HG02763 (cell line): ENCODE results near the gene HAPSTR1.
"Not testable (repeated sequence)": the region's sequence is repeated elsewhere in the genome, so short reads cannot be mapped to it uniquely, and the experiment has no call there.

Experiments
- ATAC-seq: cut with Tn5 transposase; IDR thresholded peaks from one replicate; pipeline ENCODE4 v1.9.1; 2021; ENCODE audit warnings: mild to moderate bottlenecking, moderate library complexity; ENCODE audit not compliant: unreplicated experiment

The HAPSTR1 gene

GRCh38 chr16:9070254-9070653 lies 21.2 kb upstream of the HAPSTR1 start:
- no peak for ATAC-seq

GRCh38 chr16:9071377-9071776 lies 20.1 kb upstream of the HAPSTR1 start:
- no peak for ATAC-seq

- ATAC-seq: peak; percentile 49
Measured at GRCh38 chr16:9072806-9073341, 18.6 kb upstream of the HAPSTR1 start.

DNA sequence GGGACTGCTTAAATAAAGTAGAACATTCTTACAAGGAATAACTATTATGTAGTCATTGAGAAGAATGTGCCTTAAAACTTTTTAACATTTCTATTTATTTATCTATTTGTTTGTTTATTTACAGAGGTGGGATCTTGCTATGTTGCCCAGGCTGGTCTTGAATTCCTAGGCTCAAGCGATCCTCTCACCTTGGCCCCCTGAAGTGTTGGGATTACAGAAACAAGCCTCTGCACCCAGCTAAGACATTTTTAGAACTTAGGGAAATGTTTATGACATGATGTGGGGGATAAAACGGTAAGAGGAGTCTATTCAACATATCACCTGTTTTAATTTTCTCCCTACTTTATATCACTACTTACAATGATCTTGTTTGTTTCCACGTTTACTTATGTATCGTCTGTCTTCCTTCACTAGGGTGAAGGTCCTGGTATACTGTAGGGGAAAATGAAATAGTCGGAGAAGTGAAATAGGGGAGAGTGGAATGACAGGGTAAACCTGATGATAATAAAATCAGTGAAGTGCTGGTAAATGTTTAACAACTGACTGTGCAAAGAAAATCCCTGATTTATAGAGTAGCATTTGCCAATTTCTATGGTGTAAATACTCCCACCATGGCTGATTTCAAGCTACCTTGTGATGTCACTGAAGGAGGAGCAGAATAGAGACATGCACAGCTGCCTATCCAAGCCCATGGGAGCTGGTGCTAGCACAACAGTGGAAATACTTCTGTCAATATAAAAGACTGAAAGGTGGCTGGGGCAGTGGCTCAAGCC lies 16.0 kb upstream of the HAPSTR1 start:
- no peak for ATAC-seq

GRCh38 chr16:9077091-9077809 lies 14.2 kb upstream of the HAPSTR1 start:
- ATAC-seq: no peak

DNA sequence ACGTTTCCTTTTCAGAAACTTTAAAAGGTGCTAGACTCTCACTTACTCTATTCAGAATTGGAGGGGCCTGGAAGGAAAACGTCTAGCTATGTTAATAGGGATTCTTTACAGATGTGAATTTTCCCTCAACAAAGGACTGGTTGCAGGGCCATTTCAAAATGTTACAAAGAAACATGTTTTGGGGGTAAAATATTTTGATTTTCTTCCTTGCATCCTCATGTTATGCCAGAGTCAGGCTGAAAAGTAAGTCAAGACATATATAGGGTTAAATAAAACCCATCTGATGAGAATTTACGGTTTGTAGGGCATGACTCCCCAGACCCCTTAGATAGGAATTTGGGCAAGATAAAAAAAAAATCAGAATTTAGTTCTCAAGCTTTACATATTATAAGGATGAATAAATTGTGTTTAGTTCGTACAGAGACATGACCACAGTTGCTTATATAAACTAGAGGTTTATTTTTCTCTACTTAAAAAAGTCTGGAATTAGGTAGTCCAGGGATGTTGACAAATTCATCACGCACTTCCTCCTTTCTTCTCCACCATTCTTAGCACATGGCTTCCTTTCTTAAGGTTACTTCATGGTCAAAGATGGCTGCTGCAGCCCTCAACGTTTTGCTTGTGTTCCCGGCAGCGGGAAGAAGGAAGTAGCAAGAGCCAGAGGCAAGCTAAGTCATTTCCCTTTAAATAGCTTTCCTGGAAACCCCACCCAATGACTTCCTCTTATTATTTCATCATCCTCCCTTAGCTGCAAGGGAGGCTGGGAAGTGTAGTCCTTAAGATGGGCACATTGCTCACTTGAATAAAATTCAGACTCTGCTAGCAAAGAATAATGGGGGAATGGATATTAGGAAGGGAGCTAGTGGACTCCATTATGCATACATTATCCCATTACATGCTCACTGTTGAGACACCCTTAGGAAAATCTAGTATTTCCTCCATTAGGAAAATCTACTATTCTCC lies 12.7 kb upstream of the HAPSTR1 start:
- ATAC-seq: peak; percentile 52

DNA sequence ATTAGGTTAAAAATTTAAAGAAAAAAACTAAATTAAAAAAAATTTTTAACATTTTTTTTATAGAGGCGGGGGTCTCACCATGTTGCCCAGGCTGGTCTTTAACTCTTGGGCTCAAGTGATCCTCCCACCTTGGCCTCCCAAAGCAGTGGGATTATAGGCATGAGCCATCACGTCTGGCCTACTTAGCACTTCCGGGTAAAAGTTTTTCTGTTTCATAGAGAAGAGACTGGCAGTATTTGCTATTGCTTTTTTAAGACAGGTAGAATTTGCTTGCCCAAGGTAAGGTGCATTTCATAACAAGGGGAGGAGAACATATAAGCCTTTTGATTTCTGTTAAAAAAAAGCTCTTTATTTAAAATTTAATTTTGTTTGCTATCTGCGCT lies 12.0 kb upstream of the HAPSTR1 start:
- ATAC-seq: no peak

DNA sequence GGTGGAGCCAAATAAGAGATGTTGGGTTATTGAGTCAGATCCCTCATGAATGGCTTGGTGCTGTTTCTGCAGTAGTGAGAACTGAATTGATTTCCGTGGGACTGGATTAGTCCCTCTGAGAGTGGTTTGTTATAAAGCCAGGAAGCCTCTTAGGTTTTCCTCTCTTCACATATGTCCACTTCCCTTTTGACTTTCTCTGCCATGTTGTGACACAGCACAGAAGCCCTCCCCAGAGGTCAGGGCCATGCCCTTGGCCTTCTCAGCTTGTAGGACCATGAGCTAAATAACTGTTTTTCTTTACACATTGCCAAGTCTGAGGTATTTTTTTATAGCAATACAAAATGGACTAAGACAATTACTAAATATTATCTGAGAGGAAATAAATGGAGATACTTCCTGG lies 10.3 kb upstream of the HAPSTR1 start:
- ATAC-seq: no peak

GRCh38 chr16:9081843-9082242 lies 9.6 kb upstream of the HAPSTR1 start:
- ATAC-seq: no peak

GRCh38 chr16:9082422-9082821 lies 9.0 kb upstream of the HAPSTR1 start:
- no peak for ATAC-seq

DNA sequence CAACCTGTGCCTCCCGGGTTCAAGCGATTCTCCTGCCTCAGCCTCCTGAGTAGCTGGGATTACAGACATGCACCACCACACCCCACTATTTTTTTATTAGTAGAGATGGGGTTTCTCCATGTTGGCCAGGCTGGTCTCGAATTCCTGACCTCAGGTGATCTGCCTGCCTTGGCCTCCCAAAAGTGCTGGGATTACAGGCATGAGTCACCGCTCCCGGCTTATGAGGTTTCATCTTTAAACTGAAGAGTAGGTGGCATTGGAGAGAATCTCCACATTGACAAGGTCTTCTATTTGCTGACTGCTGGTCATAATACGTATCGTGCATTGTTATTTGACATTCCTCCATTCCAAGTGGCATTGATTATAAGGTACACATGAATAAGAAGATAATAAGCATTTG lies 3.7 kb upstream of the HAPSTR1 start:
- not testable (repeated sequence) for ATAC-seq

DNA sequence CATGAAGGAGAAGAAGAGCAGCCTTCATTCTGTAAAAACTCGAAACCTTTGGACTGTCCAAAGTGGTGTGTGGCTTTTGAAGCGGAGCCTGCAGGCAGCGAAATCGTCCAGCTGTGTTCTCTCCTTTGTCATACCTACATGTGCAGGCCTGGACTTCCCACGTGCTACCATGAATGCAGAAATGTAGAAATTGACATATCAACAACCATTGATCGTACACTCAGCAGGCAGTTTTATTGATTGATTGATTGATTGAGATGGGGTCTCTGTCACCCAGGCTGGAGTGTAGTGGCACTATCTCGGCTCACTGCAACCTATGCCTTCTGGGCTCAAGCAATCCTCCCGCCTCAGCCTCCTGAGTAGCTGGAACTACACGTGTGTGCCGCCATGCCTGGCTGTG lies 2.6 kb upstream of the HAPSTR1 start:
- no peak for ATAC-seq

DNA sequence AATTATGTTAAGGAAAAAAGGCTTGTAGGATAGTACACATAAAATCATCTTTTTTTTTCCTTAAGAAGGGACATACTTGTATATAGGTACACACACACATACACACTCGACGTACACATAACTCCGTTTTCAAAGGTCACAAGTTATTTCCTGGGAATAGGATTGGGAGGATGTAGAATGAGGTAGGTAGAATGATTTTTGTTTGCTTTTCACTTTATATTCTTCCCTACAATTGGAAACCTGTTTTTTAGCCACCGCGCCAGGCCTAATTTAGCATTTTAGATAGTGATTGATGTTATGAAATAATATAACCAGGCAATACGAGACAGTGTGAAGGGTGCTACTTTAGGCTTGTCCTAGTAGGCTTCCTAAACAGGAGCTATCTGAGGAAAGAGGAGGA lies 1.8 kb upstream of the HAPSTR1 start:
- no peak for ATAC-seq

DNA sequence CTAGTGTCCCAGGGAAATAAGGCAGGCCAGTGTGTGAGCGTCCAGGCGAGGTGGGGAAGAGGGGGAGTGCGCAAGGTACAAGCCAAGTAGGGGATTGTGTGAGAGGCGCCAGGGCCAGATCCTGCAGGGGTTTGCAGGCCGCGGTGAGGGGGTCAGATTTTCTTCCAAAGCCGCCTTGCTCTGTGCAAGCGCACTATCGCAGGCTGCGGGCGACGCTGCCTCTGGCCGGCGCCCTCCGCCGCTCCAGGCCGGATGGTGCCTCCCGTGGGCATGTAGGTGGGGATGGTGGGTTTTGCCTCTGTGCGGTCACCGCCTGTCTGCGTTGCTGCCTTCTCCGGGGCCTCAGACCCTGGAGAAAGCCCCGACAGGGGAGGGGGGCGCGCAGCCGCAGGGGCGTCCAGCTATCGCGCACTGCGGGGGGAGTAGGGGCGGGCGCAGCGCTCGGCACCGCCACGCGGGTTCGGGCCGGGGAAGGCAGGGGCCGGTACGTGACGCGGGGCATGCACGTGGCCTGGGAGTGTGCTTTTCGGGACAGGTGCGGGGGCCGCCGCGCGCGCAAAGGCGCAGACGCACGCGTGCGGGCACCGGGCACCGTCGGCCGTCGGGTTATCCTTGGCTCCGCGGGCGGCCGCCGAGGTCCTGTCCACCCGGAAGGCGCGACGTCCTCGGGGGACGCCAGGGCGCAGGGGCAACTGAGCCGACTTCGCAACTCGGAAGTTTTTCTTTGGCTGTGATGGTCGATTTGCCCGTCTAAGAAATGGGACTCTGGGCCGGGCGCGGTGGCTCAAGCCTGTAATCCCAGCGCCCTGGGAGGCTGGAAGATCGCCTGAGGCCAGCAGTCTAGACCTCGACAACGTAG lies 1.1 kb upstream of the HAPSTR1 start:
- no peak for ATAC-seq

DNA sequence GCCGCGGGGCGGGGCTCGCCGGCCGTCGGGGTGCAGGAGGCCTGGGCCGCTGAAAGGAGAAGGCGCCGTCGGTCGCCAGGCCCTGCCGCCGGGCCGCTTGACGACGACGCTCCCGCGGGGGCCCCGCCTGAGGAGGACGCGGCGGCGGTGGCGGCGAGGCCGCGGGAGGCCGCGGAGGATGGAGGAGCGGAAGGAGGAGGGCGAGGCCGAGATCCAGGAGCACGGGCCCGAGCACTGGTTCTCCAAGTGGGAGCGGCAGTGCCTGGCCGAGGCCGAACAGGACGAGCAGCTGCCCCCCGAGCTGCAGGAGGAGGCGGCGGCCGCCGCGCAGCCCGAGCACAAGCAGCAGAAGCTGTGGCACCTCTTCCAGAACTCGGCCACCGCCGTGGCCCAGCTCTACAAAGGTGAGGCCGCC lies 430 bp downstream of the HAPSTR1 start:
- peak; percentile 12 for ATAC-seq

- no peak for ATAC-seq
Measured at GRCh38 chr16:9092282-9092977, 986 bp downstream of the HAPSTR1 start.

DNA sequence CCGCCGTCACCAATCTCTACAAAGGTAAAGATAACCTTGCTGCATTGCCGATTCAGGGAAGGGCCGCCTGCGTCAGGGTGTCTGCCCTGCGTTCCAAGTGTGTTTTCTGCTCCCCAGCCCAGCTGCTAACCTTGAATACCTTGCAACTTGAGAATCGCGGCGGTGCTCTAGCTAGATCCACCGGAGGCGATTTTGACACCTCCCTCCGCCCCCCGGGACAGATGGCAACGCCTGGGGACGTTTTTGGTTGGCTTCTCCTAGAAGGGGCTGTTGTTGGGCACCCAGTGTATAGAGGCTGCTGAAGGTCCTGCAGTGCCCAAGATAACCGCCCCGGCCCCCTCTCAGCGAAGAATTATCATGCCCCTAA lies 1.5 kb downstream of the HAPSTR1 start:
- ATAC-seq: no peak

DNA sequence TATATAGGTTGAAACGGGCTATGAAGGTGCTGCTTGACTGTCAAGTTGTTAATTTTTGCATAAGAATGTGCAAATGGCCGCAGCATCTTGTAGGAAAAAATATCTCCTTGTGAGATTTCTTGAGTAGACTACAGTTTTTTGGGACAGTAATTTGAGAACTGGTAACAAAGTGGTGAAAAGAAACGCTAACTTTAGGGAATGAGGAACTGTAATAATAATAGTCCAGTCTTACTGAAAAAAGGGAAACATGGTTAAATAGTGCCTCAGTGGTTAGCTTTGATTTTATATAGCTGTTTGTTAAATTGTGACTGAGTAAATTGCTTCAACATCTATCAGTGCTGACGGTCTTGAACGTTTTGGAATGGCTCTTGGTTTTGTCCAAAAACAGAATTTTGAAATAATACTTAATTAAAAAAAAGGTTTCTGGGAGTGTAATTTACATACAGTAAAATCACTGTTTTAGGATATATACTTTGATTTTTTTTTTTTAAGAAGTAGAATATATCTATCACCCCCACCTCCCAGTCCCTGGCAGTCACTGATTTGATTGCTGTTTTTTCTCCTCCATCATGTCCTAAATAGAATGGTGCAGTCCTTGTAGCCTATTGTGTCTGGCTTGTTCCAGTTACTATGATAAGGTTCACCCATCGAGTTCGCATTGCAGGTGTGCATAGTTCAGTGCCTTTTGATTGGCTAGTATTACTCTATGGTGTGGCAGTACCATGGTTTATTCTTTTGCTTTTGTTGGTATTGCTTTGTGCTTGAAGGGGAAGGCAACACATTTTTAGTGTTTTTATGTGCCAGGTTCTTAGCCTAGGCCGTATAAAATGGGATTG lies 2.8 kb downstream of the HAPSTR1 start:
- ATAC-seq: no peak

- no peak for ATAC-seq
Measured at GRCh38 chr16:9095171-9095570, 3.7 kb downstream of the HAPSTR1 start.
